Measurements from ENCODE around the gene JSRP1. TPM values are rescaled to one million over a fixed set of nuclear protein-coding genes. Genes with fewer than 3 reads are reported as not detected.

JSRP1 gene
- total and polyA plus RNA-seq, 10 of the 15 experiments (the other 5 are each of a cell fraction or from before 2014, with no cell fraction given), result 0.41 to 0.91 (median 0.49) TPM; not detected in 7

DNA sequence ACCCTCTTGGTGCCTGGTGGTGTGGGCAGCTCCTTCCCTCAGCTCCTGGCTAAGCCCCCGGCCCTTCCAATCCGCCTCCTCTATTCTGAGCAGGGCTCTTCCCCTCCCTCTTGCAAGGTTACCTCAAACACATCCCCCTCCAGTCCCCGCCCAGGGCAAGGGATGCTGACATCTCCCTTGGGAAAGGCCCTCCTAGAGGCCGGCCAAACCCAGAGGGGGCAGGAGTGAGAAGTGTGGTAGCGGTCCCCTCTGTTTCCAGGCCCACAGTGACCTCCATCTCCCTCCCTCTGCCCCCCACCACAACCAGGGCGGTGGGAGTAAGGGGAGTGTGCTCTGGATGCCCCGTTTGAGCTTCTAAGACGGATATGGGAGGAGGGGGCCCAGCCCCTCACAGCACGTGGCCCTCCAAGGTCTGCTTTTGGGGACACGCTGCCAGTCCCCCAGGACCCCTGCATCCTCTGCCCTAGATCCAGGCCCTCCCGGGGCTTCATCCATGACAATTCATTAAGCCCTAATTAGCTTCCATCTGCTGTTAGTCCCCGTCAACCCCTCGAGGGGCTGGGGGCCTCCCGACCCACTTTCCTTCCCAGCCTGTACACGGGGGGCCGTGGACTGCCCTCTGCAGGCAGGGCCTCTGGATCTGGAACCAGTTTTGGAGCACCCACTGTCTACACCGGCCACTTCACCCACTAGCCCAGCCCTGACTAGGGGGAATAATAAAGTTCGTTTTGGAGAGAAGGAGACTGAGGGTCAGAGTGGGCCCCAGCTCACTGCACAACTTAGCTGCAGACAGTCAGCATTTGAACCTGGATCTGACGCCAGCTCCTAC is 49.4 kb upstream of the JSRP1 start (continued):
- TF ChIP-seq, protein P1, sequence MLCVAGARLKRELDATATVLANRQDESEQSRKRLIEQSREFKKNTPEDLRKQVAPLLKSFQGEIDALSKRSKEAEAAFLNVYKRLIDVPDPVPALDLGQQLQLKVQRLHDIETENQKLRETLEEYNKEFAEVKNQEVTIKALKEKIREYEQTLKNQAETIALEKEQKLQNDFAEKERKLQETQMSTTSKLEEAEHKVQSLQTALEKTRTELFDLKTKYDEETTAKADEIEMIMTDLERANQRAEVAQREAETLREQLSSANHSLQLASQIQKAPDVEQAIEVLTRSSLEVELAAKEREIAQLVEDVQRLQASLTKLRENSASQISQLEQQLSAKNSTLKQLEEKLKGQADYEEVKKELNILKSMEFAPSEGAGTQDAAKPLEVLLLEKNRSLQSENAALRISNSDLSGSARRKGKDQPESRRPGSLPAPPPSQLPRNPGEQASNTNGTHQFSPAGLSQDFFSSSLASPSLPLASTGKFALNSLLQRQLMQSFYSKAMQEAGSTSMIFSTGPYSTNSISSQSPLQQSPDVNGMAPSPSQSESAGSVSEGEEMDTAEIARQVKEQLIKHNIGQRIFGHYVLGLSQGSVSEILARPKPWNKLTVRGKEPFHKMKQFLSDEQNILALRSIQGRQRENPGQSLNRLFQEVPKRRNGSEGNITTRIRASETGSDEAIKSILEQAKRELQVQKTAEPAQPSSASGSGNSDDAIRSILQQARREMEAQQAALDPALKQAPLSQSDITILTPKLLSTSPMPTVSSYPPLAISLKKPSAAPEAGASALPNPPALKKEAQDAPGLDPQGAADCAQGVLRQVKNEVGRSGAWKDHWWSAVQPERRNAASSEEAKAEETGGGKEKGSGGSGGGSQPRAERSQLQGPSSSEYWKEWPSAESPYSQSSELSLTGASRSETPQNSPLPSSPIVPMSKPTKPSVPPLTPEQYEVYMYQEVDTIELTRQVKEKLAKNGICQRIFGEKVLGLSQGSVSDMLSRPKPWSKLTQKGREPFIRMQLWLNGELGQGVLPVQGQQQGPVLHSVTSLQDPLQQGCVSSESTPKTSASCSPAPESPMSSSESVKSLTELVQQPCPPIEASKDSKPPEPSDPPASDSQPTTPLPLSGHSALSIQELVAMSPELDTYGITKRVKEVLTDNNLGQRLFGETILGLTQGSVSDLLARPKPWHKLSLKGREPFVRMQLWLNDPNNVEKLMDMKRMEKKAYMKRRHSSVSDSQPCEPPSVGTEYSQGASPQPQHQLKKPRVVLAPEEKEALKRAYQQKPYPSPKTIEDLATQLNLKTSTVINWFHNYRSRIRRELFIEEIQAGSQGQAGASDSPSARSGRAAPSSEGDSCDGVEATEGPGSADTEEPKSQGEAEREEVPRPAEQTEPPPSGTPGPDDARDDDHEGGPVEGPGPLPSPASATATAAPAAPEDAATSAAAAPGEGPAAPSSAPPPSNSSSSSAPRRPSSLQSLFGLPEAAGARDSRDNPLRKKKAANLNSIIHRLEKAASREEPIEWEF (IDR thresholded peaks at IDR 0.05; ENCODE audit: insufficient replicate concordance, low read depth, low read length), result no peak
- TF ChIP-seq MTA2 (IDR thresholded peaks at IDR 0.05; ENCODE audit: low read depth) (no peak), IKZF2 (IDR thresholded peaks at IDR 0.05) (no peak), CREM (IDR thresholded peaks at IDR 0.05; ENCODE audit: low read depth) (no peak)

DNA sequence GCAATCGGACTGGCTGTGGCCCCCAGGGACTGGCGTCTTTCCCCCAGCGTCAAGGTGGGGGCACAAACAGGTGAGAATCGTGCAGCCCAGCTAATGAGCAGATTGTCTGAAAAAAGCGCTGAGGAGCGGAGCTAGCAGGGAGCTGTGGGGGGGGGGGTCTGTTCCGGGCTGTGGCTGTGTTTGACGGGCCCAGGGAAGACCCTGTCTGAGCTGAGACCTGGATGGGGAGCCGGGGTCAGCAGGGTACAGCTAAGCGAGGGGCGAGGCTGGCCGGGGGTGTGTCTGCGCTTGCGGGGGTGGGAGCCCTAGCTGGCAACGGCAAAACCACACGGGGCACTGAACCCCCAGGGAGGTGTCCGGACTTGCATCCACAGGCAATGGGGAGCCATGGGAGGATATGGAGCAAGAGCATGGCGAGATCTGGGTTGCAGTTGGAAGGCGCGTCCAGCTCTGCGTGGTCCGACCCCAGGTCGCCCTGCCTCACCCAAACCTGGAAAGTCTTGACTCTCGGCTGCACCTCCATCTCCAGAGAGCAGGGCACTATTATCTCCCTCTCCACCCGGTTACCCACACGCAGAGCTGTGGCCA is 47.1 kb upstream of the JSRP1 start:
- Histone ChIP-seq H3K4me3 (no peak overlapping the region), H3K9ac (ENCODE audit: control insufficient read depth, insufficient read depth, low read length) (no peak overlapping the region), H3K4me2 (ENCODE audit: control insufficient read depth, insufficient read depth) (no peak overlapping the region), H3K36me3 (ENCODE audit: control insufficient read depth in 2 of 2, insufficient read depth in 2 of 2, low read length in 1 of 2) (no peaks in the 10 kb centered on the region), H2AFZ (ENCODE audit: control insufficient read depth, low read depth, low read length) (no peak overlapping the region), H3K4me1 (ENCODE audit: control insufficient read depth, insufficient read depth, low read length) (peaks cover 3% of the 10 kb centered on the region; the same call in 1 of the 2 replicates), H3K9me3 (replicated peaks; ENCODE audit: control insufficient read depth, insufficient read depth, low read length) (no peaks in the 10 kb centered on the region), H3K79me2 (ENCODE audit: control insufficient read depth, insufficient read depth, low read length) (no peaks in the 10 kb centered on the region), H3K27me3 (replicated peaks in 1 of 2; ENCODE audit: control insufficient read depth in 2 of 2, insufficient read depth in 2 of 2, low read length in 1 of 2) (peaks cover 9 to 15% of the 10 kb centered on the region in 2 experiments), H3K27ac (ENCODE audit: control insufficient read depth, insufficient read depth) (no peak overlapping the region), H4K20me1 (ENCODE audit: control insufficient read depth, insufficient read depth) (no peaks in the 10 kb centered on the region)
- peak; percentile 24 for TF ChIP-seq MEF2B (IDR thresholded peaks at IDR 0.05; ENCODE audit: partially characterized antibody, poor library complexity, severe bottlenecking)
- TF ChIP-seq, protein P2, sequence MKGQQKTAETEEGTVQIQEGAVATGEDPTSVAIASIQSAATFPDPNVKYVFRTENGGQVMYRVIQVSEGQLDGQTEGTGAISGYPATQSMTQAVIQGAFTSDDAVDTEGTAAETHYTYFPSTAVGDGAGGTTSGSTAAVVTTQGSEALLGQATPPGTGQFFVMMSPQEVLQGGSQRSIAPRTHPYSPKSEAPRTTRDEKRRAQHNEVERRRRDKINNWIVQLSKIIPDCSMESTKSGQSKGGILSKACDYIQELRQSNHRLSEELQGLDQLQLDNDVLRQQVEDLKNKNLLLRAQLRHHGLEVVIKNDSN (IDR thresholded peaks at IDR 0.05; ENCODE audit: borderline replicate concordance, extremely low read length, insufficient read depth, low read depth, low read length), result no peak
- TF ChIP-seq NR2C2 (IDR thresholded peaks at IDR 0.05; ENCODE audit: borderline replicate concordance, control insufficient read depth, insufficient read length, low read depth), result no peak
- no peak for TF ChIP-seq MEF2A (IDR thresholded peaks at IDR 0.05; ENCODE audit: insufficient read depth, low read depth, low read length)
- ATAC-seq (no peak; the same call in 2 of the 3 replicates), FAIRE-seq (no peak), DNase-seq (ENCODE audit: low read depth, low spot score) (no peak)
- POLR2A ChIA-PET, result interaction anchor here (0.6 kb wide), 3 partner anchors 25 to 72 kb away, joined by 3 to 5 read pairs (median 4); partner anchors contain the start of genes LSM7 and SPPL2B
- no TSS peak for BruUV-seq (replicated peaks)
- 53% methylated on average over 15 of the region's 26 CpGs for WGBS (ENCODE audit: insufficient coverage, insufficient replicate concordance, low lambda C conversion rate, missing lambda C conversion rate)
- RAD21 ChIA-PET (ENCODE audit: unreplicated experiment), result no interaction called here
- intact Hi-C loops (cut with micrococcal nuclease; ENCODE audit: unreplicated experiment), result no loop called here
- CTCF ChIA-PET, result no interaction called here
- in situ Hi-C loops (cut with MboI), result no loop called here
- SMC1A ChIA-PET (ENCODE audit: uncharacterized antibody, unreplicated experiment), result interaction anchor here (1.6 kb wide), 1 partner anchor 14 kb away, joined by 6 read pairs; no protein-coding TSS in a partner anchor

Data from GM12878 (cell line).